Measurements from ENCODE around the gene DSCAML1. TPM values are rescaled to one million over a fixed set of nuclear protein-coding genes. Genes with fewer than 3 reads are reported as not detected.

DSCAML1 gene
- total RNA-seq, 1 donor from 2014 or later: 0.16 TPM

DNA sequence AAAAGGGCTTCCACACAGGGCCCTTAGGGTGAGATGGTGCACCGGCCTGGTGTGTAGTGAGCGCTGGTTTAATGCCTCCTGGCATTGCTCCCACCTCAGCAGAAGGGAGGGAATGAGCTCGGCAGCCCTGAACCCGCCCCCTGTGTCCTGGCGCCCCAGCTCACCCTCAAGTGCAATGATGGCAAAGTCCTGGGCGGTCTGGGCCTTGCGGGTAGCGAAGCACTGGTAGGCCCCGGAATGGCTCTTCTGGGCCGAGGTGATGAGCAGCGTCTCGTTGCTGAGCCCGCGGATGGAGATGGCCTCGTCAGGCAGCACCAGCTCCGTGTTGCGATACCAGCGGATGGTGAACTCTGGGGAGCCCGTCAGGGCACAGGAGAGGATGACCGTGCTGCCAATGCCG is 276.1 kb downstream of the DSCAML1 start:
- H3K27me3 ChIP-seq (ENCODE audit: insufficient read depth, low read length): no peaks in the 10 kb centered on the region
- H3K9me3 Mint-ChIP-seq (ENCODE audit: unreplicated experiment): no peaks in the 10 kb centered on the region
- H3K9me3 ChIP-seq (ENCODE audit: insufficient read depth, low read depth, low read length): no peaks in the 10 kb centered on the region
- peaks cover 57% of the 10 kb centered on the region for H3K27me3 Mint-ChIP-seq (ENCODE audit: low read depth, unreplicated experiment)
- no peak overlapping the region for H3K27ac ChIP-seq (ENCODE audit: low read depth, low read length)
- no peak overlapping the region for H3K4me3 ChIP-seq (ENCODE audit: insufficient read depth, low read depth, low read length)
- no peak overlapping the region for H3K4me3 Mint-ChIP-seq (ENCODE audit: unreplicated experiment)
- no peak overlapping the region for H3K27ac Mint-ChIP-seq (ENCODE audit: unreplicated experiment)
- FAIRE-seq: no peak
- H2AFZ ChIP-seq (ENCODE audit: low read depth, low read length): no peak overlapping the region
- no peaks in the 10 kb centered on the region for H3K36me3 ChIP-seq (ENCODE audit: insufficient read depth, low read length)
- H3K4me1 ChIP-seq (ENCODE audit: insufficient read depth, low read length): peaks cover 5% of the 10 kb centered on the region
- DNase-seq (ENCODE audit: low read depth): no peak
- H4K20me1 ChIP-seq (ENCODE audit: insufficient read depth, low read length): no peaks in the 10 kb centered on the region
- TF ChIP-seq, protein P1, sequence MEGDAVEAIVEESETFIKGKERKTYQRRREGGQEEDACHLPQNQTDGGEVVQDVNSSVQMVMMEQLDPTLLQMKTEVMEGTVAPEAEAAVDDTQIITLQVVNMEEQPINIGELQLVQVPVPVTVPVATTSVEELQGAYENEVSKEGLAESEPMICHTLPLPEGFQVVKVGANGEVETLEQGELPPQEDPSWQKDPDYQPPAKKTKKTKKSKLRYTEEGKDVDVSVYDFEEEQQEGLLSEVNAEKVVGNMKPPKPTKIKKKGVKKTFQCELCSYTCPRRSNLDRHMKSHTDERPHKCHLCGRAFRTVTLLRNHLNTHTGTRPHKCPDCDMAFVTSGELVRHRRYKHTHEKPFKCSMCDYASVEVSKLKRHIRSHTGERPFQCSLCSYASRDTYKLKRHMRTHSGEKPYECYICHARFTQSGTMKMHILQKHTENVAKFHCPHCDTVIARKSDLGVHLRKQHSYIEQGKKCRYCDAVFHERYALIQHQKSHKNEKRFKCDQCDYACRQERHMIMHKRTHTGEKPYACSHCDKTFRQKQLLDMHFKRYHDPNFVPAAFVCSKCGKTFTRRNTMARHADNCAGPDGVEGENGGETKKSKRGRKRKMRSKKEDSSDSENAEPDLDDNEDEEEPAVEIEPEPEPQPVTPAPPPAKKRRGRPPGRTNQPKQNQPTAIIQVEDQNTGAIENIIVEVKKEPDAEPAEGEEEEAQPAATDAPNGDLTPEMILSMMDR (IDR thresholded peaks at IDR 0.05; ENCODE audit: insufficient read depth, low read depth, low read length): no peak
- no peak for TF ChIP-seq EZH2 (IDR thresholded peaks at IDR 0.05; ENCODE audit: insufficient read depth, low read length)
- H3K79me2 ChIP-seq (ENCODE audit: insufficient read depth, low read length): no peaks in the 10 kb centered on the region
- H3K9ac ChIP-seq (ENCODE audit: low read length): no peak overlapping the region
- peaks cover 20% of the 10 kb centered on the region for H3K4me1 Mint-ChIP-seq (ENCODE audit: low read depth, unreplicated experiment)
- no peaks in the 10 kb centered on the region for H3K36me3 Mint-ChIP-seq (ENCODE audit: low read depth, unreplicated experiment)
- H3K4me2 ChIP-seq (ENCODE audit: low read length): no peak overlapping the region

DNA sequence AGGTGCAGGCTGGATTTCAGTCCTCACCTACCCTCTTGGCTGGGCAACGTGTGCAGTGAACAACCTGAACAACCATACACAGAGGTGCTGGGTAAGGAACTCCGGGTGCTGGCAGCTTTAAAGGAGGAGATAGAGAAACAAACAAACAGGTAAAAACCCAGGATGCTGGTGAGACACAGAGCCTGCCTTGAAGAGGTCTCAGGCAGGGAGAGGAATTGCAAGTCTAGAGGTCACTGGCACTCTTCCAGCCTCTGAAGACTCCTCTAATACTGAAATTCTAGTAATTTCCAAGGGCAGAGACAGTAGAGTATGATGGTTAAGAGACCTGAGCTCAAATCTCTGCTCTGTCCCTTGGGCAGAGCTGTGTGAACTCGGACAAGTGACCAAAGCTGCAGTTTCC is 276.8 kb downstream of the DSCAML1 start:
- Histone ChIP-seq H3K9me3 (ENCODE audit: insufficient read depth, low read depth, low read length) (no peaks in the 10 kb centered on the region), H2AFZ (ENCODE audit: low read depth, low read length) (no peak overlapping the region), H3K79me2 (ENCODE audit: insufficient read depth, low read length) (no peaks in the 10 kb centered on the region), H3K36me3 (ENCODE audit: insufficient read depth, low read length) (no peaks in the 10 kb centered on the region), H3K9ac (ENCODE audit: low read length) (no peak overlapping the region), H3K4me1 (ENCODE audit: insufficient read depth, low read length) (peaks cover 5% of the 10 kb centered on the region), H3K27me3 (ENCODE audit: insufficient read depth, low read length) (no peaks in the 10 kb centered on the region), H4K20me1 (ENCODE audit: insufficient read depth, low read length) (no peaks in the 10 kb centered on the region), H3K27ac (ENCODE audit: low read depth, low read length) (no peak overlapping the region), H3K4me2 (ENCODE audit: low read length) (no peak overlapping the region), H3K4me3 (ENCODE audit: insufficient read depth, low read depth, low read length) (no peak overlapping the region)
- Mint-ChIP-seq H3K4me1 (ENCODE audit: low read depth, unreplicated experiment) (peaks cover 20% of the 10 kb centered on the region), H3K9me3 (ENCODE audit: unreplicated experiment) (no peaks in the 10 kb centered on the region), H3K4me3 (ENCODE audit: unreplicated experiment) (no peak overlapping the region), H3K36me3 (ENCODE audit: low read depth, unreplicated experiment) (no peaks in the 10 kb centered on the region), H3K27me3 (ENCODE audit: low read depth, unreplicated experiment) (peaks cover 57% of the 10 kb centered on the region), H3K27ac (ENCODE audit: unreplicated experiment) (no peak overlapping the region)
- no peak for TF ChIP-seq EZH2 (IDR thresholded peaks at IDR 0.05; ENCODE audit: insufficient read depth, low read length)
- TF ChIP-seq, protein P1 (IDR thresholded peaks at IDR 0.05; ENCODE audit: insufficient read depth, low read depth, low read length): no peak
- DNase-seq (ENCODE audit: low read depth) (no peak), FAIRE-seq (no peak)

DNA sequence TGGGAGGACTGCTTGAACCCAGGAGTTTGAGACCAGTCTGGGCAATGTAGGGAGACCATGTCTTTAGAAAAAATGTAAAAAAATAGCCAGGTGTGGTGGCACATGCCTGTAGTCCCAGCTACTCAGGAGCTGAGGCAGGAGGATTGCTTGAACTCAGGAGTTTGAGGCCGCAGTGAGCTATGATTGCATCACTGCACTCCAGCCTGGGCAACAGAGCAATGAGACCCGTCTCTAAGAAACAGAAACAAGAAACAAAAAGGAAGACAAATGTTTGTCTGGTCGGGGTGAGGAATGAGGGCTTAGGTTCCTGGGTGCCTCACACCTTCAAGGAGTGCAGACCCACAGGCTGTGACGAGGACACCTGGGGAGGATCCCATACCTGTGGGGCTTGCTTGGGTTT is 277.4 kb downstream of the DSCAML1 start:
- Histone ChIP-seq H3K4me3 (ENCODE audit: insufficient read depth, low read depth, low read length) (no peak overlapping the region), H3K4me1 (ENCODE audit: insufficient read depth, low read length) (peaks cover 5% of the 10 kb centered on the region), H3K4me2 (ENCODE audit: low read length) (no peak overlapping the region), H2AFZ (ENCODE audit: low read depth, low read length) (no peak overlapping the region), H3K9ac (ENCODE audit: low read length) (no peak overlapping the region), H3K36me3 (ENCODE audit: insufficient read depth, low read length) (no peaks in the 10 kb centered on the region), H3K9me3 (ENCODE audit: insufficient read depth, low read depth, low read length) (no peaks in the 10 kb centered on the region), H3K79me2 (ENCODE audit: insufficient read depth, low read length) (no peaks in the 10 kb centered on the region), H3K27ac (ENCODE audit: low read depth, low read length) (no peak overlapping the region), H3K27me3 (ENCODE audit: insufficient read depth, low read length) (no peaks in the 10 kb centered on the region), H4K20me1 (ENCODE audit: insufficient read depth, low read length) (no peaks in the 10 kb centered on the region)
- H3K4me3 Mint-ChIP-seq (ENCODE audit: unreplicated experiment): no peak overlapping the region
- H3K27ac Mint-ChIP-seq (ENCODE audit: unreplicated experiment): peak overlapping the region; percentile 37
- H3K36me3 Mint-ChIP-seq (ENCODE audit: low read depth, unreplicated experiment): no peaks in the 10 kb centered on the region
- peaks cover 55% of the 10 kb centered on the region for H3K27me3 Mint-ChIP-seq (ENCODE audit: low read depth, unreplicated experiment)
- TF ChIP-seq EZH2 (IDR thresholded peaks at IDR 0.05; ENCODE audit: insufficient read depth, low read length): no peak
- TF ChIP-seq, protein P1 (IDR thresholded peaks at IDR 0.05; ENCODE audit: insufficient read depth, low read depth, low read length): no peak
- no peak for FAIRE-seq
- DNase-seq (ENCODE audit: low read depth): no peak
- no peaks in the 10 kb centered on the region for H3K9me3 Mint-ChIP-seq (ENCODE audit: unreplicated experiment)
- peaks cover 20% of the 10 kb centered on the region for H3K4me1 Mint-ChIP-seq (ENCODE audit: low read depth, unreplicated experiment)
